ENCODE measurements around the gene ZNF879.

ZNF879 gene

DNA sequence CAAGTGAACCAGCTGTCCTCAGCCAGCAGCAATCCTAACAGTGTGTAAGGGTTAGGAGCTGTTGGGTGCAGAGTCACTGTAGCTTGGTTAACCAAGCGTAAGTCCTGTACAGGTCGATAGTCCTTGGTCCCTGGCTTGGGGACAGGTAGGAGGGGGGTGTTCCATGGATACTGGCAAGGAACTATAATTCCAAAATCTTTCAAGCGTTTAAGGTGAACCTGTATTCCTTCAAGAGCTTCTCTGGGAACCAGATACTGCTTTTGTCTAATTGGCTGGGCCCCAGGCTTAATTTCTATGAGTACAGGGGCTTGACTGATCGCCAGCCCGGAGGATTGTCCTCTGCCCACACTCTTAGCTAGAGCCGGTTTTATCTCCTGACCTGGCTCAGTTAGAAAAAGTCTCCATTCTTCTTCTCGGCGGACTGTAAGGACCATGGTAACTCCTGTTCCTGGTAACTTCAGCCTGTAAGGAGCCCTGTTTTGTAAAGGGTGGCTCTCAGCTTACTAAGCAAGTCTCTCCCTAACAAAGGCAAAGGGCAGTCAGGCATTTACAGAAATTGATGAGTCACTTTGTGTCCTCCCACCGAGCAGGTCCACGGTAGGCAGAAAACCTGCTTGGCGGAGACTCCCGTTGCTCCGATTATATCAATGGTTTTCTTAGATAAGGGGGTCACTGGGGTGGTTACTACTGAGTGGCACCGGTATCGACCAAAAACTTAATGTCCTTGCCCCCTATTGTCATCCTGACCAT, 30.6 kb downstream of the ZNF879 start:
- no peaks in the 10 kb centered on the region for H3K9me3 ChIP-seq (ENCODE audit: insufficient read depth, low read length, severe bottlenecking)
- no peak overlapping the region for H3K27ac ChIP-seq (ENCODE audit: low read length)
- TF ChIP-seq, protein P1, sequence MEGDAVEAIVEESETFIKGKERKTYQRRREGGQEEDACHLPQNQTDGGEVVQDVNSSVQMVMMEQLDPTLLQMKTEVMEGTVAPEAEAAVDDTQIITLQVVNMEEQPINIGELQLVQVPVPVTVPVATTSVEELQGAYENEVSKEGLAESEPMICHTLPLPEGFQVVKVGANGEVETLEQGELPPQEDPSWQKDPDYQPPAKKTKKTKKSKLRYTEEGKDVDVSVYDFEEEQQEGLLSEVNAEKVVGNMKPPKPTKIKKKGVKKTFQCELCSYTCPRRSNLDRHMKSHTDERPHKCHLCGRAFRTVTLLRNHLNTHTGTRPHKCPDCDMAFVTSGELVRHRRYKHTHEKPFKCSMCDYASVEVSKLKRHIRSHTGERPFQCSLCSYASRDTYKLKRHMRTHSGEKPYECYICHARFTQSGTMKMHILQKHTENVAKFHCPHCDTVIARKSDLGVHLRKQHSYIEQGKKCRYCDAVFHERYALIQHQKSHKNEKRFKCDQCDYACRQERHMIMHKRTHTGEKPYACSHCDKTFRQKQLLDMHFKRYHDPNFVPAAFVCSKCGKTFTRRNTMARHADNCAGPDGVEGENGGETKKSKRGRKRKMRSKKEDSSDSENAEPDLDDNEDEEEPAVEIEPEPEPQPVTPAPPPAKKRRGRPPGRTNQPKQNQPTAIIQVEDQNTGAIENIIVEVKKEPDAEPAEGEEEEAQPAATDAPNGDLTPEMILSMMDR (IDR thresholded peaks at IDR 0.05; ENCODE audit: borderline replicate concordance, extremely low read depth, low read length, poor library complexity, severe bottlenecking): no peak
- no peak for TF ChIP-seq EZH2 (IDR thresholded peaks at IDR 0.05; ENCODE audit: borderline replicate concordance, low read depth, low read length, severe bottlenecking)
- no peaks in the 10 kb centered on the region for H3K79me2 ChIP-seq (ENCODE audit: insufficient read depth, low read length)
- no peaks in the 10 kb centered on the region for H3K4me1 ChIP-seq (ENCODE audit: insufficient read depth, low read length)
- no peaks in the 10 kb centered on the region for H4K20me1 ChIP-seq (ENCODE audit: insufficient read depth, low read length)
- DNase-seq (no peak), ATAC-seq (ENCODE audit: insufficient read depth, low read depth) (no peak)
- no peak overlapping the region for H3K4me3 ChIP-seq (ENCODE audit: low read depth in 1 of 2, low read length in 2 of 2)
- no peaks in the 10 kb centered on the region for H3K27me3 ChIP-seq (ENCODE audit: insufficient read depth, low read length, poor library complexity)
- H3K36me3 ChIP-seq (ENCODE audit: insufficient read depth, low read length): no peaks in the 10 kb centered on the region
- H3K4me2 ChIP-seq (ENCODE audit: insufficient read depth, low read length): no peak overlapping the region
- no peak overlapping the region for H3K9ac ChIP-seq (ENCODE audit: low read depth, low read length)
- no peak overlapping the region for H2AFZ ChIP-seq (ENCODE audit: low read depth, low read length)

DNA sequence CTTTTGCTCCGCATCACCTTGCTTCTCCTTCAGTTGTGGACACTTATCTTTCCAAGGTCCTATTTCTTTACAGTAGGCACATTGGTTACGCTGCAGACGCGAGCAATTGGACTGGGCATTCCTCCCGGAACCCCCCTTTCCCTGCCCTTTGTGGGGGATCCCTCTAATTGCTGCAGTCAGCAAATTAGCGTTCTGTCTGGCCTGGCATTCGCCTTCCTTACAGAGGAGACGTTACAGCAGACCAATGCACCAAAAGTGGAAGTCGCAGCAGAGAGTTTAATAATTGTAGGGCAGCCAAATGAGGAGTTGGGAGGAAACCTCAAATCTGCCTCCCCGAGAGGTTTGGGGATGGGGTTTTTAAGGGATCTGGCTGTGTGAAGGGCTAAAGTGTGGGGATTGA, 31.3 kb downstream of the ZNF879 start:
- Histone ChIP-seq H4K20me1 (ENCODE audit: insufficient read depth, low read length) (no peaks in the 10 kb centered on the region), H3K27me3 (ENCODE audit: insufficient read depth, low read length, poor library complexity) (no peaks in the 10 kb centered on the region), H3K9ac (ENCODE audit: low read depth, low read length) (no peak overlapping the region), H3K9me3 (ENCODE audit: insufficient read depth, low read length, severe bottlenecking) (no peaks in the 10 kb centered on the region), H3K36me3 (ENCODE audit: insufficient read depth, low read length) (no peaks in the 10 kb centered on the region), H2AFZ (ENCODE audit: low read depth, low read length) (no peak overlapping the region), H3K4me2 (ENCODE audit: insufficient read depth, low read length) (no peak overlapping the region), H3K4me3 (ENCODE audit: low read depth in 1 of 2, low read length in 2 of 2) (no peak overlapping the region), H3K27ac (ENCODE audit: low read length) (no peak overlapping the region), H3K4me1 (ENCODE audit: insufficient read depth, low read length) (no peaks in the 10 kb centered on the region), H3K79me2 (ENCODE audit: insufficient read depth, low read length) (no peaks in the 10 kb centered on the region)
- TF ChIP-seq, protein P1 (IDR thresholded peaks at IDR 0.05; ENCODE audit: borderline replicate concordance, extremely low read depth, low read length, poor library complexity, severe bottlenecking): no peak
- TF ChIP-seq EZH2 (IDR thresholded peaks at IDR 0.05; ENCODE audit: borderline replicate concordance, low read depth, low read length, severe bottlenecking): no peak
- no peak for DNase-seq
- no peak for ATAC-seq (ENCODE audit: insufficient read depth, low read depth)

DNA sequence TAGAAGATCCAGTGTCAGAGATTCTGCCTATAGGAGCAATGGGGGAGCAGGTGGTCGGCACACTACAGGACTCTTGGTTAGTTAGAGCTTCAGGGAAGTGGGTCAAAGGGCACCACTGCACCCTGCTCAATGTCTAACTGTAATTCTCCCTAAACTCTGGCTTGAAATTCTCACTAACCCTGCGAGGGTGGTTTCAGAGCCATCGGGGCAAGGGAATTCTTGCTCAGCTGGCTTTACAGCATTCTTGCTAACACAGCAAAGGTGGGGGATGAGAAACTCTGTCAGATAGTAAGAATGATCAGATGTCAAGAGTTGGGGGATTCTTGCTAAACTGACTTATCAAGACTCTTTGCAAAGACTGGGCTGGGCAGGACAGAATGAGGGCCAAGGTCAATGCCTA, 31.8 kb downstream of the ZNF879 start:
- H3K4me3 ChIP-seq (ENCODE audit: low read depth in 1 of 2, low read length in 2 of 2): no peak overlapping the region
- ATAC-seq (ENCODE audit: insufficient read depth, low read depth) (no peak), DNase-seq (no peak)
- H3K27ac ChIP-seq (ENCODE audit: low read length): no peak overlapping the region
- no peaks in the 10 kb centered on the region for H3K4me1 ChIP-seq (ENCODE audit: insufficient read depth, low read length)
- no peaks in the 10 kb centered on the region for H3K79me2 ChIP-seq (ENCODE audit: insufficient read depth, low read length)
- no peaks in the 10 kb centered on the region for H3K9me3 ChIP-seq (ENCODE audit: insufficient read depth, low read length, severe bottlenecking)
- no peak overlapping the region for H2AFZ ChIP-seq (ENCODE audit: low read depth, low read length)
- H3K9ac ChIP-seq (ENCODE audit: low read depth, low read length): no peak overlapping the region
- TF ChIP-seq, protein P1 (IDR thresholded peaks at IDR 0.05; ENCODE audit: borderline replicate concordance, extremely low read depth, low read length, poor library complexity, severe bottlenecking): no peak
- no peak for TF ChIP-seq EZH2 (IDR thresholded peaks at IDR 0.05; ENCODE audit: borderline replicate concordance, low read depth, low read length, severe bottlenecking)
- H4K20me1 ChIP-seq (ENCODE audit: insufficient read depth, low read length): no peaks in the 10 kb centered on the region
- H3K4me2 ChIP-seq (ENCODE audit: insufficient read depth, low read length): no peak overlapping the region
- no peaks in the 10 kb centered on the region for H3K36me3 ChIP-seq (ENCODE audit: insufficient read depth, low read length)
- no peaks in the 10 kb centered on the region for H3K27me3 ChIP-seq (ENCODE audit: insufficient read depth, low read length, poor library complexity)
